Fibroblast of villous mesenchyme (primary cell): ENCODE data around the gene ASH1L. TPM values are rescaled to one million over a fixed set of nuclear protein-coding genes. Genes with fewer than 3 reads are reported as not detected.

Source experiments
- DNase-seq: peaks from one replicate; pipeline ENCODE4 v3.0.0-alpha.2; 2010; ENCODE audit warnings: low read depth
- H3K4me3 ChIP-seq: 2 replicates; pipeline ENCODE4 v1.5.1; 2011; ENCODE audit warnings: low read depth, mild to moderate bottlenecking, low read length
- CTCF ChIP-seq: IDR thresholded peaks from 2 replicates; pipeline ENCODE4 v1.5.1; 2012; ENCODE audit warnings: low read depth, mild to moderate bottlenecking, low read length; ENCODE audit not compliant: insufficient read depth
- total RNA-seq: library from RNA; depleted of rRNA; stranded (reverse); fragments of >200 nt; gene quantifications from 2 replicates; pipeline ENCODE4 v1.2.3, GENCODE V29; 2012

ASH1L gene
- total RNA-seq, 1 donor: 43.2 TPM

GRCh38 chr1:155481741-155482241, 80.8 kb downstream of the ASH1L start:
- DNase-seq: no peak
- no peak overlapping the region for H3K4me3 ChIP-seq
- TF ChIP-seq CTCF: no peak

- H3K4me3 ChIP-seq: no peak overlapping the region
- DNase-seq: peak; percentile 48
- TF ChIP-seq CTCF: no peak
Observed at GRCh38 chr1:155479205-155479604, 83.4 kb downstream of the ASH1L start.

- TF ChIP-seq CTCF: no peak
- no peak for DNase-seq
- H3K4me3 ChIP-seq: no peak overlapping the region
Observed at GRCh38 chr1:155478270-155478852, 84.2 kb downstream of the ASH1L start.

GRCh38 chr1:155474146-155474545, 88.5 kb downstream of the ASH1L start:
- DNase-seq: peak; percentile 78
- H3K4me3 ChIP-seq: no peak overlapping the region
- no peak for TF ChIP-seq CTCF

GRCh38 chr1:155473151-155473821, 89.3 kb downstream of the ASH1L start:
- H3K4me3 ChIP-seq: no peak overlapping the region
- TF ChIP-seq CTCF: no peak

GRCh38 chr1:155472491-155473083, 90.0 kb downstream of the ASH1L start:
- TF ChIP-seq CTCF: no peak
- no peak for DNase-seq

More at GRCh38 chr1:155473151-155473821, 89.3 kb downstream of the ASH1L start:
- no peak for DNase-seq

More at GRCh38 chr1:155472491-155473083, 90.0 kb downstream of the ASH1L start:
- H3K4me3 ChIP-seq: no peak overlapping the region
